Measurements from ENCODE around the gene INTS15.

Gene INTS15

GRCh38 chr7:6654113-6654841, 64.5 kb downstream of the INTS15 start:
- no peak overlapping the region for H3K9ac ChIP-seq (ENCODE audit: insufficient read length, low read depth)

DNA sequence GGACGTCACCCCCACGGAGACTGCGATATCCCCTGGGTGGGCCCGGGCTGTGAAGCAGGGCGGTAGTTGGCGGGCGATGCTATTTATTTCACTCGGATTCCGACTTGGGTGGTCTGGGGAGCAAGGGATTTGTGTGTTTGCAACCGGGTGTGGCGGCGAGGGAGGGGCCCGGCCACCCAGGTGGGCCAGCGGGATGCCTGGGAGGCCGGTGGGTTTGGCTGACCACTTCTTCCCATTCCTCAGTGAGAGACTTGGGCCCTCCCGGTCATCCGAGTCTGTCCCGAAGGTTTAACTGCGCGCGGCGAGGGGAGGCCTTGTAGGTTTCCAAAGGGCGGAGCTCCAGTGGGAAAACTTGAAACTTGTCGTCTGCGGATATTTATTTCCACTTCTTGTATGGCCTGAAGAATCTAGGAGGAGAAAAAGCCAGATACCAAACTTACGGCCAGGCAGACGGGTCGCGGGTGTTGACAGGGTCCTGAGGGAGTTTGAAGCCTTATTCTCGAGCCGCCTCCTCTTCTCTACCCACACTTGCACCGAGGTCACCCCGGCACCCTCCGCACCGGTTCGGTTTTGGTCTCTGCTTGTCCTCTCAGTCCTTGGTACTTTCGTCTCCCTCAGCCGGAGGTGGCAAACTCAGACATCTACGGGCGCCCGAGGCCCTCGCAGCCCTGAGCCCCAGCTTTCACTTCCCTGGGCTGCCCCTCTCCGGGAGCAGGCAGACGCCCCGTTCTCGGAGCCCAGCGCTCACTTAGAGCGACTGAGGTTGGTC, 65.2 kb downstream of the INTS15 start:
- TF ChIP-seq YY1 (IDR thresholded peaks at IDR 0.05; ENCODE audit: insufficient read depth, insufficient read length) = no peak
- no peak for TF ChIP-seq SUZ12 (IDR thresholded peaks at IDR 0.05; ENCODE audit: extremely low read depth, insufficient read depth, insufficient read length)
- no peak for TF ChIP-seq ZNF274 (IDR thresholded peaks at IDR 0.05; ENCODE audit: low read depth, low read length)
- Histone ChIP-seq H3K9ac (ENCODE audit: insufficient read length, low read depth) (no peak overlapping the region), H3K4me3 (ENCODE audit: insufficient read length, low read depth) (no peak overlapping the region), H3K27me3 (ENCODE audit: insufficient read depth, insufficient read length) (no peaks in the 10 kb centered on the region), H3K9me3 (ENCODE audit: insufficient read depth, low read length) (peaks cover 14% of the 10 kb centered on the region; the same call in 1 of the 2 replicates), H3K36me3 (ENCODE audit: insufficient read depth, insufficient read length, low read length) (peaks cover 44% of the 10 kb centered on the region), H3K4me1 (ENCODE audit: insufficient read depth, insufficient read length) (peaks cover 5% of the 10 kb centered on the region)
- no peak for DNase-seq (ENCODE audit: low read depth, low spot score)

More at GRCh38 chr7:6654113-6654841, 64.5 kb downstream of the INTS15 start:
- TF ChIP-seq YY1 (IDR thresholded peaks at IDR 0.05; ENCODE audit: insufficient read depth, insufficient read length) = no peak
- TF ChIP-seq ZNF274 (IDR thresholded peaks at IDR 0.05; ENCODE audit: low read depth, low read length) = no peak
- TF ChIP-seq SUZ12 (IDR thresholded peaks at IDR 0.05; ENCODE audit: extremely low read depth, insufficient read depth, insufficient read length) = no peak
- peaks cover 14% of the 10 kb centered on the region; the same call in 1 of the 2 replicates for H3K9me3 ChIP-seq (ENCODE audit: insufficient read depth, low read length)
- peaks cover 51% of the 10 kb centered on the region for H3K36me3 ChIP-seq (ENCODE audit: insufficient read depth, insufficient read length, low read length)
- no peaks in the 10 kb centered on the region for H3K27me3 ChIP-seq (ENCODE audit: insufficient read depth, insufficient read length)
- no peak for DNase-seq (ENCODE audit: low read depth, low spot score)
- no peak overlapping the region for H3K4me3 ChIP-seq (ENCODE audit: insufficient read length, low read depth)
- peaks cover 1% of the 10 kb centered on the region for H3K4me1 ChIP-seq (ENCODE audit: insufficient read depth, insufficient read length)

GRCh38 chr7:6655636-6656385, 66.0 kb downstream of the INTS15 start:
- Histone ChIP-seq H3K4me3 (ENCODE audit: insufficient read length, low read depth) (no peak overlapping the region), H3K9ac (ENCODE audit: insufficient read length, low read depth) (no peak overlapping the region), H3K36me3 (ENCODE audit: insufficient read depth, insufficient read length, low read length) (peaks cover 38% of the 10 kb centered on the region), H3K27me3 (ENCODE audit: insufficient read depth, insufficient read length) (no peaks in the 10 kb centered on the region), H3K4me1 (ENCODE audit: insufficient read depth, insufficient read length) (peaks cover 5% of the 10 kb centered on the region), H3K9me3 (ENCODE audit: insufficient read depth, low read length) (peaks cover 14% of the 10 kb centered on the region; the same call in 1 of the 2 replicates)
- TF ChIP-seq SUZ12 (IDR thresholded peaks at IDR 0.05; ENCODE audit: extremely low read depth, insufficient read depth, insufficient read length) (no peak), ZNF274 (IDR thresholded peaks at IDR 0.05; ENCODE audit: low read depth, low read length) (no peak), YY1 (IDR thresholded peaks at IDR 0.05; ENCODE audit: insufficient read depth, insufficient read length) (no peak)
- DNase-seq (ENCODE audit: low read depth, low spot score) = no peak

DNA sequence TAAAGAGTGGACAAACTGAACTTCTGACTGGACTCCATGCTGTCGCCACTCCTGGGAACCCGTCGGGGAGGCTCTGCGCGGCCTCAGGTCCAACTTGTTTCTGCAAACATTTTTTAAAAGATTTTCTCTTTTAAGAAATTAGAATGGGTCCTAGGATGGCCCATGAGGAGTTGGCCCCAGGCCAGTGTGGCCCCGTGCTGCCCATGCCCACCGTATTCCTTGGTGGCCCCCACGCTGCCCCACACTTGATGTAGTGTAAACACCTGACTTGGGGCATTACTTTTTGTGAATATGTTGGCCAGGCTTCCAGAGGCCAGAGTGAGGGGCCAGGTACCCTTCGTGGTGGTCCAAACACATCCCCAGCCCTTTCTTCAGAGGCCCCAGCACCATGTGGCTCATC, 66.6 kb downstream of the INTS15 start:
- Histone ChIP-seq H3K4me3 (ENCODE audit: insufficient read length, low read depth) (no peak overlapping the region), H3K9ac (ENCODE audit: insufficient read length, low read depth) (no peak overlapping the region), H3K36me3 (ENCODE audit: insufficient read depth, insufficient read length, low read length) (peaks cover 36% of the 10 kb centered on the region), H3K4me1 (ENCODE audit: insufficient read depth, insufficient read length) (peaks cover 5% of the 10 kb centered on the region), H3K9me3 (ENCODE audit: insufficient read depth, low read length) (peaks cover 14% of the 10 kb centered on the region; the same call in 1 of the 2 replicates), H3K27me3 (ENCODE audit: insufficient read depth, insufficient read length) (no peaks in the 10 kb centered on the region)
- no peak for DNase-seq (ENCODE audit: low read depth, low spot score)
- TF ChIP-seq YY1 (IDR thresholded peaks at IDR 0.05; ENCODE audit: insufficient read depth, insufficient read length) = no peak
- no peak for TF ChIP-seq ZNF274 (IDR thresholded peaks at IDR 0.05; ENCODE audit: low read depth, low read length)
- no peak for TF ChIP-seq SUZ12 (IDR thresholded peaks at IDR 0.05; ENCODE audit: extremely low read depth, insufficient read depth, insufficient read length)

Measured in NT2/D1 (cell line).